D341Med (cell line): ENCODE results near the gene CSKMT.
"Not testable (repeated sequence)": the region's sequence is repeated elsewhere in the genome, so short reads cannot be mapped to it uniquely, and the experiment has no call there.

ENCODE experiments used
- DNase-seq: peaks from one replicate; pipeline ENCODE4 v3.0.0; 2012; ENCODE audit warnings: low spot score

CSKMT gene

DNA sequence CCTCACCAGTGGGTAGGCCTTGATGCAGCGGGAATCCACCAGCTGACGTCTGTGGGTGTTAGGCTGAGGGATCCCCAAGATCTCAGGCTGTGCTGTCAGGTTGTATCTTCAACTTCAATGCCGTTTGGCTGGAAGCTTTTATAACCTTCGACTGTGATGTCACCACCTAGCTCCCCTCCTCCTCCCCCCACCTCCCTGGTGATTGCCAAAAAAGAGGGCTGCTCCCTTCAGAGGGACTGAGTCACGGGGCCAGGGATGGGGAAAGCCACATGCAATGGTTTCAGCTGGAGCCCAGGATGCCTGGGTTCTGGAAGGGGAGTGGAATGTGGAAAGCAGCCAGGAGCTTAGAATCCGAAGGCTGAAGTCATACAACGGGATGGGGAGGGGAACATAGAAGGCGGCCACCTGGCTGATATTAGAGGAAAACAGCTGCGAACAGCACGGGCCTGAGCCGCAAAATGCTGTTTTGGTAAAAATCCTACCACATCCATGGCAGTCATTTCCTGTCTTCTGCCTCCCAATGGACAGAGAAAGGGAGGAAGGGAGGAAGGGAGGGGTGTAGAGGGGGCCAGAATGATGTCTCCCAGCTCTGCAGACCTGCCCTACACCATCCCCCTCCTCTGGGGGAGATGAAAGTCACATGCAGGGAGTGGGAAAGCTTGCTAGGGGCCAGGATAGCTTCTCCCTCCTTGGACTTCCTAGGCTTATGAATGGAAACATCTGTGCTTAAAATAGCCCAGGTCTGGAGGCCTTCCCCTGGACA is 24.5 kb downstream of the CSKMT start, which contains the start of gene LRRN4CL:
TSS of gene LRRN4CL (minus strand) at position 110 of the 763 bp plus-strand sequence. CDS start 1,022 bp downstream, outside the sequence.
- DNase-seq: no peak

DNA sequence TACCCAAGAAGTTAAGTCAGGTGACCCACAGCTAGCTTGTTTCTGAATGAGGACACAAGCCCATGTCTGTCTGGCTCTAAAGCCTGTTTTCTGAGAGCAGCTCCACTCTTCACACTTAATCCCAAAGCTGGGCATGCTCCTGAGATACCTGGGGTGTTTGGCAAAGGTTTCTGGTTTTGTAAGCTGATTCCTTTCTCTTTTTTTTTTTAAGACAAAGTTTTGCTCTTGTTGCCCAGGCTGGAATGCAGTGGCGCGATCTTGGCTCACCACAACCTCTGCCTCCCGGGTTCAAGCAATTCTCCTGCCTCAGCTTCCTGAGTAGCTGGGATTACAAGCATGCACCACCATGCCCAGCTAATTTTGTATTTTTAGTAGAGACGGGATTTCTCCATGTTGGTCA is 28.5 kb downstream of the CSKMT start:
- not testable (repeated sequence) for DNase-seq

DNA sequence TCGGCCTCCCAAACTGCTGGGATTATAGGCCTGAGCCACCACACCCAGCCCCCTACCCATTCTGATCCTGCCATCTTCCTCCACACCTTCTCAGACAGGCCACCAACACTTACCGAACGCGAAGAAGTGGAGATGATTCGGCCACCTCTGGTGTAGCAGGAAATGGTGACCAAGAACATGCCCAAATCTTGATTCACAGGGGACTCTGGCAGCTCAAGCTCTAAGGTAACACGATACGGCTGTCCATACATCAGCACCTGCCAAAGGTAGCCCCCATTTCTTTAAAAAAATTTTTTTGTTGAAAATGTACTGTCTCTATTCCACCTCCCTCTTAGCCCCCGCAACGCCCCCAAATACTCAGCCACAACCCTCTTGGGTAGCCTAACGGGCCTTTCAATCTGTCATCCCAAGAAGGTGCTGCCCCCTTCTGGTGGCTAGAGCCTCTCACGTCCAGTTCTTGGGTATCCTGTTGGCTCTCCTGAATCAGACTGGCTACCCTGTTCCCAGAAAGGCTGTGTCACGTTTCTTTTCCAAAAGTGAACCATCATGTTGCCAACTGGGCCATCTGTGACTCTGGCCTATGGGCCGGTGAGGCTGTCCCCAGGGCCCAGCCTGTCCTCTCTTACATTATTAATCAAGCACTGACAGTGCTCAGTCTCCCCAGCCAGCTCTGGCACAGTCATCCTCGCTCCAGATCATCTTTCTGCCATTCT is 29.5 kb downstream of the CSKMT start:
- DNase-seq: peak; percentile 77

DNA sequence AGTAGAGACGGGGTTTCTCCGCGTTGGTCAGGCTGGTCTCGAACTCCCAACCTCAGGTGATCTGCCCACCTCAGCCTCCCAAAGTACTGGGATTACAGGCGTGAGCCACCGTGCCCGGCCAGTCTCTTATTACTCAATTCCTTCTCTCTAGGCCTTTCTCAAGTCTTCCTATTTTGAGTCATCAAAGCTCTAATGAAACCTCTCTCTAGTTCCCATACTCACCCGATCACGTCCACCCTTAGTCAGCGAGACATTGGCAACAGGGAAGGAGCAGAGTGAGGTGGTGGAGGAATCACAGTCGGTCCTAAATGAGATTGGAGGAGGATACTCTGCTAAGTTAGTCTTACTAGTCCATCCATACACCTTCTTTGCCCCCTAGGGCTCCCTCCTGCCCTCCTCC is 37.1 kb downstream of the CSKMT start:
- no peak for DNase-seq

DNA sequence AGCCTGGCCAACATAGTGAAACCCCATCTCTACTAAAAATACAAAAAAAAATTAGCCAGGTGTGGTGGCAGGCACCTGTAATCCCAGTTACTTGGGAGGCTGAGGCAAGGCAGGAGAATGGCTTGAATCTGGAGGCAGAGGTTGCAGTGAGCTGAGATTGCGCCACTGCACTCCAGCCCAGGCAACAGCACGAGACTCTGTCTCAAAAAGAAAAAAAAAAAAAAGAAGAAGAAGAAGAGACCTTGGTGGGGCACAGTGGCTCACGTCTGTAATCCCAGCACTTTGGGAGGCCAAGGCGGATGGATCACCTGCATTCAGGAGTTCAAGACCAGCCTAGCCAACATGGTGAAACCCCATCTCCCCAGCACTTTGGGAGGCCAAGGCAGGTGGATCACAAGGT is 38.8 kb downstream of the CSKMT start:
- not testable (repeated sequence) for DNase-seq

DNA sequence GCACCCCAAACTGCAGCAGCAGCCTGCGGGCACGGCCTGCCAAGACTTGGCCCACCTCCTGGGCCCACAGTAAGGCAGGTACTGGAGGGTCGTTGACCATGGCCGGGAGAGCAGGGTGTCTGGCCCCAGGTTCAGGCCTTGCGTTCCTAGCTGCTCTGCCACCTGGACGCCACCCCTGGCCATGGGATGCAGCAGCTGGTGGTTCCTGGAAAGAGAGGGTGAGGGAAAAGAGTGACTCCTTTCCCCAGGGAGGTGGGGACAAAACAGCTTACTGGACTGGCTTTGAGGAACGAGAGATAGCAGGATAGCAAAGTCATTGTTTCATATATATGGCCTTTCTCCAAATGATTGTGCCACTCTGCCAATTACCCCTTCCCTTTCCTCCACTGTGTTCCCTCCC is 40.3 kb downstream of the CSKMT start:
- DNase-seq: peak; percentile 64

DNA sequence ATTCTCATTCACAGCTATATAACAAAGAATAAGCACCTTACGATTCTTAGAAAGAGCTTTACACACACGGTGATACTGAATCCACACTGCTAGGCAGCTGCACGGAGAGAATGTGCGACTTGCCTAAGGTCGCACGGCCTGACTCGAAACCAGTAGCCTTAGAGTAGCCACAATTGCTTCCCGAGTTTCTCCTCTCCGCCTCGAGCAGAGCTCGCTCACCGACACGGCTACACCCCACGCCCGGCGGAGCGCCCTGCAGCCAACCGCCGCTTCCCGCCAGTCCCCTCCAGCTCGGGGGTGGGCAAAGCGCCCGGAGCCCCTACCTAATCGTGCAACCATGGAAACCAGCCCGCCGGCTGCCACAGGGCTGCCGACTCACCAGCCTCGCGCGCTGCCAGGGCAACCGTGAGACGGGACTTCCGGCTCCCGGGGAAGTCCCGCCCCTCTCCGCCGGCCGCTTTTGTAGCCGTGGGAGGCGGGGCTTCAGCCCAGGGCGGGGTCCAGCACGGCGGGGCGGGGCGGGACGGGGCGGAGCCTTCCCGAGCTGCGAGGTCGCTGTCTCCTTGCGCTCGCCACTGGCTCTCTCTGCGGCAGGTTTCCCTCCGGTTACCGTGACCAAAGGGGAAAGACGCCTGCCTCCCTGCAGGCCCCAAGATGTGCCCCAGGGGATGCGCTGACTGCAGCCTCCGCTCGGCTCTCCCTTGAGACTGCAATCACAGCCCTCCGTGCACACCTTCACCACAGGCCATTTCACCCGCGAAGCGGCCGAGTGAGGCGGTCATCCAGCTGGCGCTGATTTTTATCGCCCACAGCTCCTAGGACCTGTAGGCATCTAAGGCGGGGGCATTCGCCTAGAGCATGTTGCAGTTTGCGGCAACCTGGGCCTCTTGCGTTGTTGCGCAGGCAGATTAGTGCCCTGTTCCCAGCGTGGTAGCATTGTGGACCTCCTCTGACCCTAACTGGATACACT is 41.1 kb downstream of the CSKMT start:
- peak; percentile 96 for DNase-seq

DNA sequence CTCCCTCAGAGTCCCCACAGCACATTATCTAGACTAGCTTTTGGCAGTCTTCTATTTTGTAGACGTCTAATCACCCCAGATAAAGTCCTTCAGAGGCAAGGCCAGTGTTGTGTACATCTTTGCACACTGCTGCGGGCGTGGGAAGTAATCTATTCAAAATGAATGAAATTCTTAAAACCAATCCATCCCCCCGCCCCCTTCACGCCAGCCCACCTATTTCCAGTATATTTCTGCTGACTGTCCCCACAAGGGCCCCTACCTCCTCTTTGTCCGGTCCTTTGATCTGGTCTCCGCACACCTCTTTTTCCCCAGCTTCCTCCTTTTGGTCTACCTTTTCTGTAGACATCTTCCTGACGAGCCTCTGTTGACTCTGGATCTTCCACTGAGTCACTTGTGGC is 41.7 kb downstream of the CSKMT start:
- no peak for DNase-seq

DNA sequence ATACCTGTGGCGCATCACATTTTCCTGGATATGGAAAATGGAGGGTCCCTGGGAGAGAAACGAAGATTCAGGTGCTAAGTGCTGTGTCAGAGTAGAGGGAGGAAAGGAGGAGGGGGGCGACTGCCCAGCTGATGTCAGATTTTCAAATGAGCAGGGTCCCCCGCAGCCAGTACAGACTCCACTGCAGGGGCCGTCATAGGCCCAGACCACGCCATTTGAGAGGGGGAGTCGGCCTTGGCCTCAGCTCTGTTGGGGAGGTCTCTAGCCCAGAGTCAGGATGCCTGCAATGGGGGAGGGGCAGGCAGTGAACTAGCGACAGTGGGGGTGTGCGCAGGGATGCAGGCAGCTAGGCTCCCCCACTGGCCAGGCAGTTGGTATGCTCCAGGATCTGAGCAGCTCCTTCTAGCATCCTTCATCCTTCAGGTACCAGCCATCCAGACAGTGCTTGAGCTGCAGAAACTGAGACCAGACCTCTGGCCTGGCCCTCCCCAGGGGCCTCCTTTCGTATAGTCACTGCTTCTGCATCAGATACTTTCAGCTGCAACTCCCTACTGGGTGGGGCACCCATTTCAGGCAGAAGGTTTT is 42.3 kb downstream of the CSKMT start, which contains the start of the genes BSCL2 and GNG3:
TSS of gene BSCL2 (minus strand) at position 148 of the 585 bp plus-strand sequence. CDS start 229 bp downstream, outside the sequence.
TSS of gene GNG3 (plus strand) at position 400 of the 585 bp plus-strand sequence. CDS start 620 bp downstream, outside the sequence.
- no peak for DNase-seq

DNA sequence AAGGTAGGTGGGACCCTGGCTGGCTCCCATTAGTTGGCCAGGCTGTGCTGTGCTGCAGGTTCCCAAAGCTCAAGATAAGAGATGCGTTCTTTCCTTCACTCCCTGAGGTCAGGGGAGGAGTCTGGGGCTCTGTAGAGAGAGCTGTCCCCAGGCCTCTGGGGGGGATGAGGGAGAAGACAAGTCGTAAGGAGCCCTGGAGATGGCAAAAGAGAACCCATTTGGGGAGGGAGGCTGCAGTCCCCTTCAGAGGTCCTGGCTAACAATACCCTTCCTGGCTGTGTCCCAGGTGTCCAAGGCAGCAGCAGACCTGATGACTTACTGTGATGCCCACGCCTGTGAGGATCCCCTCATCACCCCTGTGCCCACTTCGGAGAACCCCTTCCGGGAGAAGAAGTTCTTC is 43.3 kb downstream of the CSKMT start:
- DNase-seq: no peak

DNA sequence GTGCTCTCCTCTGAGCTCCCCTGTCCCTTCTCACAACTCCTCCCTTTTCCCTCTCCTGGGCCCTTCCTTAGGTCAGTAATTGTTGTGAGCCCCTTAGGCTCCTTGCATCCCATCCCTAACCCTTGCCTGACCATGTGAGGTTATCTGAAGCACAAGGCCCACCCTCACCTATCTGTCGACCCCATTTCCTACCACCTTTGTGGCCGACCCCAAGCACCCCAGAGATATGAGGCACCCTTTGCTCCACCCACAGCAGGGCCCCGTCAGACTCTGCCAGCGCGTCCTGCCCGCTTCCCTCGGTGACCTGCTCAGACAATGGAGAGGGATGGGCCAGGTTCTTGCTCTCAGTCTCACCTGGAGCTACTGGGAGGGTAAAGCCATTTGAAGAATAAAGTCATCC is 43.7 kb downstream of the CSKMT start:
- no peak for DNase-seq

DNA sequence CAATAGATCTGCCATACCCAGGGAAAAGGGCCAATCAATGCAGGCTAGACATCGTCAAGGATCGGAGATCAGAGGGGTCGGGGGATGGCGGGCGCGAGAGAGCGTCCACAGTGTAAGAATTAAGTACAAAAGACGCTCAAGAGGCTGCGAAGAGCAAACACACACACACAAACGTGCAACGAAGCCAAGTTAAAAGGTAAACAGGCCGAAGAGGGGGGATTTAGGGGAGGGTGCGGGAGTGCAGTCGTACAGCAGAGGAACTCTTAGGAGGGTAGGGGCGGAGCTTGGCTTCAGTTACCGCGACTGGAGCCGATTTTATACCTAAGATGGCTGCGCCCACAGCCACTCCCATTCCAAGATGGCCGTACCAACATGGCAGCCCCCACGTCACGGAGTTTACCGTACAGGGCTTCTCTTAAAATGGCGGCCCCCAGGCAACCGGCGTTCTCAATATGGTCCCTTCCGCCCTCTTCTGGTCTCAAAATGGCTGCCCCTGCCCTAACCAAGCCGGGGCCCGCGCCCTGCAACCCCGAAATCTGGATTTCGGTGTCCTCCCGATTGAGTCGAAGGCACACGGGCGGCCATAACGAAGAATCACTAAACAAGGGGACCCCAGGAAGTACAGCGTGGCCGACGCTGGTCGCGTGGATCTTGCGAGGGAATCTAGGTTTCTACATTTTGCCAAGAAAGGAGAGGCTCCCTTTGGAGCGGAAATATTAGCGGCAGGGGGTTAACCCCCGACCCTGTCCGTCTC is 44.3 kb downstream of the CSKMT start:
- peak; percentile 86 for DNase-seq

DNA sequence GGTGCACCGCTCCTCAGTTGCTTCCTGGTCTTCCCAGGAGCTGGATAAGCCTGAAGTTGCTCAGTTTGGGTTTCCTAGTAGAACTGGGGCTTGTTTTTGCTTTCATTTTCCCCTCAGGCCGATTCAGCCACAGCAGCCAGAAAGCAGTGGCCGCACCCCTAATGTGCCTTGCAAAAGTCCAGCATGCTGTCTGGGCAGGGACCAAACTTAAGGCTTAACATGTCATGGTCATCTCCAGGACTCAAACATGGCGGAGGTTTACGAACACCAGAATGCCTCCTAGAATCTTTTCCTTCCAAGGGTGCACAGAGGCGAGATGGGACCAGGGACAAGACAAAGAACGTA is 44.9 kb downstream of the CSKMT start:
- DNase-seq: no peak

DNA sequence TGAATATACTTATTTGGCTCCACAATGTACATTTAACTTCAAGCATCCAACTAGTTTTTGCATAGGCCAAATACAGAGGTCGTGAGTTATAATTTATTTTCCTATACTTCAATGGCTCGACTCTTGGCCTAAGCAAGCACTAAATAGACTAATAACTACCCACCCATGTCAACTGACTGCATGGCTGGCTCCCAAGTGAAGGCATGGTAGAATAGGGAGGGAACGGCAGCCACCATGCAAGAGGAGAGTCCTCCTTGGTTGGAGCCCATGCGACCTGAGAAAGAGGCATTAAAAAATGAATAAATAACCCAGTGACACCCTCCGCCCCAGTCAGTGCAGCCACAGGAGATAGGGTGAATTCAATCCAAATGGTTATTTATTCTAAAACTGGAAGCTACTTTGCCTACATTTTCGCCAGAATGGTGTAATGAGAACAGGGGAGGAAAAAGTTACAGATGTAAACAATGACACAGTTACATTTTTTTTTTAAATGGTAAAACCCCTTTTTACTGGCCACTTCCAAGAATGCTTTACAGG is 47.2 kb downstream of the CSKMT start:
- no peak for DNase-seq

DNA sequence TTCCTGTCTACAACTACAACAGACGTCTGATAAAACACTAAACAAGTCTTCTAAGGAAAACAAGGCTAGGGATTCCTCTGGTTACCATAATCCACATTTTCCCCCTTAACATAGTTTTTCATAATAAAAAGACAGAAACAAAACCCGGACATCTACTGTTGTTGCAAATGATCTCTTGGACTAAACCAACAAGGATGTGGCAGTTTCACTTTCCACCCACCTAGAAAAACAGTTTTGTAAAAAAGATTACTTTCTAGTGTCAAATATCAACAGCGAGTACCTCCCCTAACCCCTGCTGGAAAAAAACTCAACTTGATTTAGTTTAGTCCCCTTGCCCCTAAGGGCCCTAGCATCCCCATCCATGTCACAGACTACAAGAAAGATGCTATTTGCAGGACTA is 47.7 kb downstream of the CSKMT start:
- no peak for DNase-seq

DNA sequence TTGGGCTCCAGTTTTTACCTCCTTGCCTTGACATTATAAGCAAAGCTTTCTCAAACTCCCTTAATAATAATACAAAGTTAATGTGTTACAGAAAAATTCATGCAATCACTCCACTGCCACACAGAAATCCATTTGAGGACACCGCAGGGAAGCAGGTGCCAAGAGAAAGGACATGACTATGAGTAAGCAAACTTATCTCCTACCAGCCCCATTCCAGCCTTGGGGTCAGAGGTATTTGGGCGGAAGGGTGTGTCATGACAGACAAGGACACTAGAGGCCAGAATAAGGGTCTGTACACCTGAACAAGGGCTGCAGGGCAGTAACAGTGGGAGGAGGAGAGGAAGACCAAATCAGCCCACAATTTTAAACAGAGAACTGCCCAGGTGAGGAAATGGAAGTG is 48.2 kb downstream of the CSKMT start:
- DNase-seq: no peak

DNA sequence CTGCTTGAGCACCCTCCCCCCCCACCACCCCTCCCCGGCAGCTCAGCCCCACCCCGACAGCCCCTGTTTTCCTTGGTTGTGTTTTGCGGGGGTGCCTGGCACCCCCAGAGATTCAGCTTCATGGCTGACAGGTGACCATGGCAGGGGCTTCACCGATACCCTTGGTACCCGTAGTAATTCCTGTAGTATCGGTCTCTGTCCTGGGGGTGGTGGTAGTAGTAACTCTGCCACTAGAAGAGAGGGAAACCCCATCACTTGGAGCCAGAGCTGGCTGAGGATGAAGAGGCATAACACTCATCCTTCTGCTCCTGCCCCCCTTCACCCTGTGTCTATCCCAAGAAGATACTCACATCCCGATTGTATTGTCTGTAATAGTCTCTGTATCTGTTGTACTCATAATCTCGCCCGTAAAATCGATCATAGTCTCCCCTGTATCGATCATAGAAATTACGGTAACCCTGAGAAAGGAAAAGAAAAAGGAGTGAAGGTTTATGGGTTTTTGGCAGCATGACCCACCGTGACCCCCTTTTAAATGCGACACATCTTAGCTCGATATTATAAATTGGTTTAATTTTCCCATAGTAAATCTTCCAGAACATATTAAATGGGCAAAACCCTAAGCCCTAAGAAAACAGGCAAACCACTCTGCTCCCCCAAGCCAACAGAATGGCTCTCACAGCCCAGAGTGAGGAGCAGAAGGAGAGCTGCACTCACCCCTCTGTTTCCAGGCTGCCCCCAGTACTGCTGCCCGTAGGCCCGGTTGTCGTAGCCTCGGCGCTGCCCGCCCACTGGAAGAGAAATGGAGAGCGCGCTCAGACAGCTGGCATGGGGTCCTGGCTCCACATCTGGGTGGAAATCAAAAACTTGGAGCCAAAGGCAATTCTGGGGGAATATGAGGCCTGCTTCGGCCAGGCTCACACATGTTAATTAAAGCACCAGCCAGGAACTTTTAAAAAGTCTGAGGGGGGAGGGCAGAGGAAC is 50.3 kb downstream of the CSKMT start:
- no peak for DNase-seq

DNA sequence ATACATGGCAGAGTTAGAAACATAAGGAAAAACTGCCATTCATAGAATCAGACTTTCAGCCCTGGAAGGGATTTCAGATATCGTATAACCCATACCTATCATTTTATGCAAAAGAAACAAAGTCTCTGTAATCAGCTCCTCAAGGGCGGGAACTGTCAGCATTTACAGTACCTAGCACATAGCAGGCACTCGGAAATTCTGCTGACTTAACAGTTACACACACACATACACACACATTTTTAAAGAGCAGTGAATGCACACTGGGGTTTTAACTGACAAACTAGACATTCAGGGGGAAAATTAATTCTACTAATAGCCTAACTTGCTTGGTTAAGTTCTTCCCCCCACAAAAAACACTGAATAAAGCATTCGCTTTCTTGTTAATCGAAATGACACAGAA is 51.1 kb downstream of the CSKMT start:
- no peak for DNase-seq

DNA sequence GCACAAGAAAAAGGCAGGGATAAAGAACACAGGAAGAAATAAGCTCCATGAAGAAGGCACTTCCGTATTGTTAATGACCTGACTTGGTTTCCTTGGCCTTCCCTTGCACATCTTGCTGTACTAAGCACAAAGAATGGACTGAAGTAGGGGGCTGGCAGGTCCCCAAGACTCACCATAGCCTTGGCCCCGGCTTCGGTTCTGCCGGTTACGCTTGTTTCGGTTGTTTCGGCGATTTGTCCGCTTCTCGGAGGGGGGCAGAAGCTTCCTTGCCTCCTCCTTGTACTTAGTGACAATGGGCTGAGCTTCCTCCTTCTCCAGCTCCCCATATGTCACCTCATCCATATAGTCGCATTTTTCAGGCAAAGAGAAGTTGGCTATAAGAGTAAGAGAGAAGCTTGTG is 51.7 kb downstream of the CSKMT start:
- no peak for DNase-seq
